Suprapubic skin (tissue), 4 donors: ENCODE data around the gene RASA3.

Source experiments
- CTCF ChIP-seq, 2 donors: fragments of 200-600 bp in 1 of 2; fragments of 450-650 bp in 1 of 2; sonication (generic) in 1 of 2; IDR thresholded peaks; one replicate each; pipeline ENCODE4 v1.5.1; 2016 to 2019; ENCODE audit warnings: antibody characterized with exemption in 2 of 2, mild to moderate bottlenecking in 1 of 2, moderate library complexity in 1 of 2
- EP300 ChIP-seq: sonication (generic); formaldehyde crosslinking; IDR thresholded peaks from one replicate; pipeline ENCODE4 v1.6.1; 2017; ENCODE audit warnings: antibody characterized with exemption
- POLR2A ChIP-seq, 2 donors: fragments of 450-650 bp; IDR thresholded peaks; one replicate each; pipeline ENCODE4 v1.6.1; 2017; ENCODE audit warnings: antibody characterized with exemption in 2 of 2, mild to moderate bottlenecking in 2 of 2, moderate library complexity in 2 of 2
- POLR2AphosphoS5 ChIP-seq, 3 donors: sonication (generic); formaldehyde crosslinking; IDR thresholded peaks; one replicate each; pipeline ENCODE4 v1.6.1; 2017; ENCODE audit warnings: antibody characterized with exemption in 3 of 3

GRCh38 chr13:113979791-113980471 is 152.5 kb downstream of the RASA3 start:
- TF ChIP-seq CTCF (IDR thresholded peaks at IDR 0.05) (no peak), POLR2AphosphoS5 (IDR thresholded peaks at IDR 0.05) (no peak), EP300 (no peak), POLR2A (IDR thresholded peaks at IDR 0.05) (no peak)
